ENCODE measurements around the gene HK1. TPM values are rescaled to one million over a fixed set of nuclear protein-coding genes. Genes with fewer than 3 reads are reported as not detected.

The HK1 gene
- total and polyA plus RNA-seq, 2 donors (not counting 1 experiment from before 2014, with no cell fraction given) = 24.7 to 40.8 TPM

- POLR2A ChIA-PET = no interaction called here
- DNase-seq = no peak
- intact Hi-C loops (cut with micrococcal nuclease) = no loop called here
Observed at GRCh38 chr10:69230128-69230527, 48.2 kb upstream of the HK1 start.

GRCh38 chr10:69232252-69232651, 46.0 kb upstream of the HK1 start:
- intact Hi-C loops (cut with micrococcal nuclease) = no loop called here

More at GRCh38 chr10:69230128-69230527, 48.2 kb upstream of the HK1 start:
- H3K4me2 ChIP-seq (replicated peaks; ENCODE audit: low read depth, low read length, poor library complexity, severe bottlenecking) = no peak overlapping the region
- H3K4me1 ChIP-seq (ENCODE audit: control insufficient read depth in 2 of 2, insufficient read depth in 2 of 2, low read length in 2 of 2) = peaks cover 22 to 30% of the 10 kb centered on the region in 2 donors
- ATAC-seq (ENCODE audit: low read depth) = no peak
- no peaks in the 10 kb centered on the region for H3K36me3 ChIP-seq (replicated peaks in 1 of 2; ENCODE audit: control extremely low read depth in 1 of 2, control insufficient read depth in 1 of 2, extremely low read depth in 1 of 2, insufficient read depth in 2 of 2, low read length in 1 of 2)
- H3K4me3 Mint-ChIP-seq = peak overlapping the region; percentile 78
- TF ChIP-seq CTCF (IDR thresholded peaks at IDR 0.05) = no peak
- H3K79me2 ChIP-seq (ENCODE audit: control insufficient read depth, insufficient read depth, low read length) = no peaks in the 10 kb centered on the region
- no peak overlapping the region for H3K4me3 ChIP-seq (ENCODE audit: control extremely low read depth in 1 of 5, extremely low read depth in 1 of 5, insufficient read depth in 1 of 5, low read depth in 2 of 5, low read length in 4 of 5)
- H3K9ac ChIP-seq (ENCODE audit: low read length) = no peak overlapping the region
- H3K27me3 ChIP-seq (replicated peaks in 1 of 4; ENCODE audit: control extremely low read depth in 1 of 4, control insufficient read depth in 3 of 4, insufficient read depth in 4 of 4, low read length in 3 of 4) = no peaks in the 10 kb centered on the region
- H4K20me1 ChIP-seq (ENCODE audit: control insufficient read depth, insufficient read depth, low read length, poor library complexity, severe bottlenecking) = no peaks in the 10 kb centered on the region
- H3K4me1 Mint-ChIP-seq = peaks cover 34% of the 10 kb centered on the region
- no peaks in the 10 kb centered on the region for H3K27me3 Mint-ChIP-seq
- no peaks in the 10 kb centered on the region for H3K9me3 ChIP-seq (ENCODE audit: control extremely low read depth in 1 of 3, control insufficient read depth in 2 of 3, insufficient read depth in 1 of 3, low read length in 2 of 3)
- WGBS (ENCODE audit: insufficient coverage) = 100% methylated on average over 2 of the region's 5 CpGs
- H3K9me3 Mint-ChIP-seq (ENCODE audit: insufficient read depth) = no peaks in the 10 kb centered on the region
- H3K27ac Mint-ChIP-seq = no peak overlapping the region
- H2AFZ ChIP-seq (ENCODE audit: insufficient read depth, low read depth, low read length, poor library complexity, severe bottlenecking) = no peak overlapping the region
- CTCF ChIA-PET = interaction anchor here (0.6 to 3.1 kb wide), 4 partner anchors 8 to 1583 kb away, joined by 3 to 21 read pairs (median 8); no protein-coding TSS in a partner anchor
- H3K27ac ChIP-seq (ENCODE audit: low read length in 2 of 2) = no peak overlapping the region

More at GRCh38 chr10:69232252-69232651, 46.0 kb upstream of the HK1 start:
- Mint-ChIP-seq H3K4me3 (no peak overlapping the region), H3K4me1 (peaks cover 26% of the 10 kb centered on the region), H3K27me3 (no peaks in the 10 kb centered on the region), H3K9me3 (ENCODE audit: insufficient read depth) (no peaks in the 10 kb centered on the region), H3K27ac (no peak overlapping the region)
- Histone ChIP-seq H3K27me3 (replicated peaks in 1 of 4; ENCODE audit: control extremely low read depth in 1 of 4, control insufficient read depth in 3 of 4, insufficient read depth in 4 of 4, low read length in 3 of 4) (no peaks in the 10 kb centered on the region), H3K9ac (ENCODE audit: low read length) (no peak overlapping the region), H3K4me1 (ENCODE audit: control insufficient read depth in 2 of 2, insufficient read depth in 2 of 2, low read length in 2 of 2) (peaks cover 19 to 21% of the 10 kb centered on the region in 2 donors), H3K9me3 (ENCODE audit: control extremely low read depth in 1 of 3, control insufficient read depth in 2 of 3, insufficient read depth in 1 of 3, low read length in 2 of 3) (no peaks in the 10 kb centered on the region), H3K27ac (ENCODE audit: low read length in 2 of 2) (no peak overlapping the region), H3K79me2 (ENCODE audit: control insufficient read depth, insufficient read depth, low read length) (no peaks in the 10 kb centered on the region), H3K4me3 (ENCODE audit: control extremely low read depth in 1 of 5, extremely low read depth in 1 of 5, insufficient read depth in 1 of 5, low read depth in 2 of 5, low read length in 4 of 5) (no peak overlapping the region), H3K36me3 (replicated peaks in 1 of 2; ENCODE audit: control extremely low read depth in 1 of 2, control insufficient read depth in 1 of 2, extremely low read depth in 1 of 2, insufficient read depth in 2 of 2, low read length in 1 of 2) (no peaks in the 10 kb centered on the region), H2AFZ (ENCODE audit: insufficient read depth, low read depth, low read length, poor library complexity, severe bottlenecking) (no peak overlapping the region), H4K20me1 (ENCODE audit: control insufficient read depth, insufficient read depth, low read length, poor library complexity, severe bottlenecking) (no peaks in the 10 kb centered on the region), H3K4me2 (replicated peaks; ENCODE audit: low read depth, low read length, poor library complexity, severe bottlenecking) (no peak overlapping the region)
- no peak for ATAC-seq (ENCODE audit: low read depth)
- 94% methylated on average over 8 of the region's 9 CpGs for WGBS (ENCODE audit: insufficient coverage)
- ChIA-PET POLR2A (no interaction called here), CTCF (interaction anchor here (0.7 to 13.2 kb wide), 2 partner anchors 159 to 176 kb away, joined by 3 to 281 read pairs; no protein-coding TSS in a partner anchor)
- no peak for DNase-seq
- no peak for TF ChIP-seq CTCF (IDR thresholded peaks at IDR 0.05)
- TF ChIP-seq EZH2 (IDR thresholded peaks at IDR 0.05; ENCODE audit: borderline replicate concordance, insufficient read depth, low read depth, low read length, poor library complexity, severe bottlenecking) = no peak
